OCI-LY1 (cell line): ENCODE data around the gene BICD2.

Source experiments
- H2AFZ ChIP-seq: fragments of 200-600 bp; sonication (generic), shearing (Covaris generic); 2 replicates; pipeline ENCODE4 v1.6.0; 2014; ENCODE audit warnings: antibody characterized with exemption, mild to moderate bottlenecking, low read length
- H3F3A ChIP-seq: fragments of 200-600 bp; sonication (generic), shearing (Covaris generic); 2 replicates; pipeline ENCODE4 v1.6.0; 2014; ENCODE audit warnings: mild to moderate bottlenecking, antibody characterized with exemption, low read length, moderate library complexity; ENCODE audit not compliant: insufficient read depth
- H3K27ac ChIP-seq: fragments of 200-600 bp; sonication (generic); 2 replicates; pipeline ENCODE4 v1.5.1; 2014; ENCODE audit warnings: low read length, mixed run types, mild to moderate bottlenecking, low read depth; ENCODE audit not compliant: poor library complexity, severe bottlenecking
- H3K27me3 ChIP-seq: fragments of 200-600 bp; sonication (generic); 2 replicates; pipeline ENCODE4 v1.6.0; 2014; ENCODE audit warnings: antibody characterized with exemption, mild to moderate bottlenecking, low read length, moderate library complexity; ENCODE audit not compliant: insufficient read depth
- H3K36me3 ChIP-seq: fragments of 200-600 bp; sonication (generic); 2 replicates; pipeline ENCODE4 v1.6.1; 2014; ENCODE audit warnings: mild to moderate bottlenecking, antibody characterized with exemption, low read length, moderate library complexity, mixed read lengths; ENCODE audit not compliant: insufficient read depth
- H3K4me1 ChIP-seq: fragments of 200-600 bp; sonication (generic); 2 replicates; pipeline ENCODE4 v1.5.1; 2014; ENCODE audit warnings: mild to moderate bottlenecking, low read length, moderate library complexity; ENCODE audit not compliant: insufficient read depth, severe bottlenecking
- H3K4me2 ChIP-seq: fragments of 200-600 bp; sonication (generic), shearing (Covaris generic); 2 replicates; pipeline ENCODE4 v1.6.1; 2014; ENCODE audit warnings: low read length
- H3K4me3 ChIP-seq: fragments of 200-600 bp; sonication (generic); 2 replicates; pipeline ENCODE4 v1.5.1; 2014; ENCODE audit warnings: low read length, low read depth, mild to moderate bottlenecking, mixed read lengths; ENCODE audit not compliant: poor library complexity, severe bottlenecking
- H3K79me2 ChIP-seq: fragments of 200-600 bp; shearing (Covaris generic); 2 replicates; pipeline ENCODE4 v1.6.1; 2016; ENCODE audit warnings: mixed run types, low read length, mixed read lengths; ENCODE audit not compliant: insufficient read depth
- H3K9ac ChIP-seq: fragments of 200-600 bp; sonication (generic), shearing (Covaris generic); 2 replicates; pipeline ENCODE4 v1.6.1; 2014; ENCODE audit warnings: mild to moderate bottlenecking, low read length, mixed read lengths
- H3K9me2 ChIP-seq: fragments of 200-600 bp; sonication (generic), shearing (Covaris generic); 2 replicates; pipeline ENCODE4 v1.6.1; 2014; ENCODE audit warnings: low read depth, mild to moderate bottlenecking, low read length, mixed read lengths
- H3K9me3 ChIP-seq: fragments of 200-600 bp; shearing (Covaris generic); 2 replicates; pipeline ENCODE4 v1.6.1; 2014; ENCODE audit warnings: low read length, mixed read lengths
- H4K20me1 ChIP-seq: fragments of 200-600 bp; sonication (generic), shearing (Covaris generic); 2 replicates; pipeline ENCODE4 v1.6.0; 2016; ENCODE audit warnings: mild to moderate bottlenecking, low read length; ENCODE audit not compliant: insufficient read depth
- EZH2 ChIP-seq: fragments of 200-600 bp; sonication (generic), shearing (Covaris generic); IDR thresholded peaks from 2 replicates; pipeline ENCODE4 v1.8.0; 2017; ENCODE audit warnings: borderline replicate concordance, mixed run types, mild to moderate bottlenecking, antibody characterized with exemption, low read length, moderate library complexity, mixed read lengths
- TF ChIP-seq, protein P1 (sequence below): fragments of 200-600 bp; sonication (generic), shearing (Covaris generic); IDR thresholded peaks from 2 replicates; pipeline ENCODE4 v1.5.1; 2017; ENCODE audit warnings: mild to moderate bottlenecking, antibody characterized with exemption, low read length, moderate library complexity, mixed read lengths

Gene BICD2

DNA sequence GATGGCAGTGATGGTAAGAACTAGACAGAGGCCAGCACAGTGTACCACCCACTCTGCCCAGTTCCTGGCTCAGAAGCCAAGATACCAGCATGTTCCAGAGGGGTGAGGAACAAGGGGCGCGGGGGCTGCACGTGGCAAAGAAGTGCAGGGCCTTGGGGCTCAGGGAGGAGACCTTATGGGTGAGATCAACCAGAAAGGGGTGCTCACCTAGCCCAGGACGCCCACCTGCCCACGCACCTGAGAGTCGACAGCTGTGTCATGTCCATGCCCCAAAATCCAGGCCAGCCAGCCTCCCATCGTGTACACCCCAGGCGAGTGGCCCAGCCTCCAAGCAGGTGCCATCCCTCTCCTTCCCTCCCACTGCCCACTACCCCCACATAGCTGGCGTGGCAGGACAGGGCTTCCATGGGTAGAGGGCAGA lies 34.9 kb downstream of the BICD2 start:
- Histone ChIP-seq H3K9ac (peak overlapping the region; percentile 60; the same call in 1 of the 2 replicates), H3K36me3 (peaks cover 22% of the 10 kb centered on the region; the same call in 1 of the 2 replicates), H3K4me1 (peaks cover 82% of the 10 kb centered on the region), H3K9me2 (no peaks in the 10 kb centered on the region), H3K9me3 (no peaks in the 10 kb centered on the region), H3F3A (no peaks in the 10 kb centered on the region; the same call in 1 of the 2 replicates), H4K20me1 (no peaks in the 10 kb centered on the region), H3K4me2 (peak overlapping the region; percentile 80), H2AFZ (no peak overlapping the region), H3K27ac (peak overlapping the region; percentile 95), H3K79me2 (peaks cover 26% of the 10 kb centered on the region), H3K27me3 (no peaks in the 10 kb centered on the region), H3K4me3 (peak overlapping the region; percentile 52)
- no peak for TF ChIP-seq EZH2
- TF ChIP-seq, protein P1, sequence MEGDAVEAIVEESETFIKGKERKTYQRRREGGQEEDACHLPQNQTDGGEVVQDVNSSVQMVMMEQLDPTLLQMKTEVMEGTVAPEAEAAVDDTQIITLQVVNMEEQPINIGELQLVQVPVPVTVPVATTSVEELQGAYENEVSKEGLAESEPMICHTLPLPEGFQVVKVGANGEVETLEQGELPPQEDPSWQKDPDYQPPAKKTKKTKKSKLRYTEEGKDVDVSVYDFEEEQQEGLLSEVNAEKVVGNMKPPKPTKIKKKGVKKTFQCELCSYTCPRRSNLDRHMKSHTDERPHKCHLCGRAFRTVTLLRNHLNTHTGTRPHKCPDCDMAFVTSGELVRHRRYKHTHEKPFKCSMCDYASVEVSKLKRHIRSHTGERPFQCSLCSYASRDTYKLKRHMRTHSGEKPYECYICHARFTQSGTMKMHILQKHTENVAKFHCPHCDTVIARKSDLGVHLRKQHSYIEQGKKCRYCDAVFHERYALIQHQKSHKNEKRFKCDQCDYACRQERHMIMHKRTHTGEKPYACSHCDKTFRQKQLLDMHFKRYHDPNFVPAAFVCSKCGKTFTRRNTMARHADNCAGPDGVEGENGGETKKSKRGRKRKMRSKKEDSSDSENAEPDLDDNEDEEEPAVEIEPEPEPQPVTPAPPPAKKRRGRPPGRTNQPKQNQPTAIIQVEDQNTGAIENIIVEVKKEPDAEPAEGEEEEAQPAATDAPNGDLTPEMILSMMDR: no peak

DNA sequence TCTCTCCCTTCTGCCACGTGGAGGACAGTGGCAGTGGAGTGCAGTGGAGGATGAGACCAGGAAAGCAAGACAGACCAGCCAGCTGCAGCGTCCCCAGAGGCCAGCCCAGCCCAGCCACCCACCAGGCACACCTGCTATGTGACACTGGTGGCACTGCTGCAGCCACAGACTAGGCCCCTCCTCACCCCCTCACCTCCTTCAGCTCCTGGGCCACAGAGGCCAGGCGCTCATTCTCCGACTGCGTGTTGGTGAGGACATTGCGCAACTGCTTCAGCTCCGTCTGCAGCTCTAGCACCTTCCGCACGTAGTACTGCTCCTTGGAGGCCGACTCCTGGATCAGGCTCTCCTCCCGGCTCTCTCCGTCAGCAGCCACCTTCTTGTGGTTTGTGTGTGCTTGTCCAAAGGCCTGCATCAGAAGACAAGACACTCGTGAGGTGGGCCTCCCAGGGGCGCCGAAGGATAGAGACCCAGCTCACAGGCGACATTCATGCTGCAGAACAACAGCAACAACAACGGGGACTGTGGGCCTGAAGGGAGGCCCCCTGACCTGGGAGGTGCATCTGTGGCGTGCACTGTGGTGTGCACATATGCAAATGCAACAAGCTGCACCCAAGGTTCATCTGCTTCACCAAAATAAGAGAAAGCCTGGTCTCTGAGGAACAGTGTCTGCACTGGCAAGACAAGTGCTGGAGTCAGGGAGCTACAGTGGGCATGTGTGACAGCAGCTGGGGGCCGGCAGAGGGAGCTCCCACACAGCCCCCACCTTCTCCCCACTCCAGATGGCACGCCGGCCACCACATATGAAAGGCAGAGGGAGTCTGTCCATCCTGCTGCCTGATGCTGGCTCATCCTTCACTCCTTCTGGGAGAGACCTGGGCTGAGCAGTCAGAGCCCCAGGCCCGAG lies 35.5 kb downstream of the BICD2 start:
- no peak for TF ChIP-seq EZH2
- TF ChIP-seq, protein P1: peak; percentile 69
- peaks cover 30% of the 10 kb centered on the region for H3K79me2 ChIP-seq
- peaks cover 22% of the 10 kb centered on the region; the same call in 1 of the 2 replicates for H3K36me3 ChIP-seq
- H3K9me2 ChIP-seq: no peaks in the 10 kb centered on the region
- H3K4me2 ChIP-seq: peak overlapping the region; percentile 80
- no peaks in the 10 kb centered on the region for H3K27me3 ChIP-seq
- peak overlapping the region; percentile 52 for H3K4me3 ChIP-seq
- H3F3A ChIP-seq: no peaks in the 10 kb centered on the region; the same call in 1 of the 2 replicates
- H4K20me1 ChIP-seq: no peaks in the 10 kb centered on the region
- peak overlapping the region; percentile 60; the same call in 1 of the 2 replicates for H3K9ac ChIP-seq
- no peaks in the 10 kb centered on the region for H3K9me3 ChIP-seq
- no peak overlapping the region for H2AFZ ChIP-seq
- peaks cover 86% of the 10 kb centered on the region for H3K4me1 ChIP-seq
- H3K27ac ChIP-seq: peak overlapping the region; percentile 95

DNA sequence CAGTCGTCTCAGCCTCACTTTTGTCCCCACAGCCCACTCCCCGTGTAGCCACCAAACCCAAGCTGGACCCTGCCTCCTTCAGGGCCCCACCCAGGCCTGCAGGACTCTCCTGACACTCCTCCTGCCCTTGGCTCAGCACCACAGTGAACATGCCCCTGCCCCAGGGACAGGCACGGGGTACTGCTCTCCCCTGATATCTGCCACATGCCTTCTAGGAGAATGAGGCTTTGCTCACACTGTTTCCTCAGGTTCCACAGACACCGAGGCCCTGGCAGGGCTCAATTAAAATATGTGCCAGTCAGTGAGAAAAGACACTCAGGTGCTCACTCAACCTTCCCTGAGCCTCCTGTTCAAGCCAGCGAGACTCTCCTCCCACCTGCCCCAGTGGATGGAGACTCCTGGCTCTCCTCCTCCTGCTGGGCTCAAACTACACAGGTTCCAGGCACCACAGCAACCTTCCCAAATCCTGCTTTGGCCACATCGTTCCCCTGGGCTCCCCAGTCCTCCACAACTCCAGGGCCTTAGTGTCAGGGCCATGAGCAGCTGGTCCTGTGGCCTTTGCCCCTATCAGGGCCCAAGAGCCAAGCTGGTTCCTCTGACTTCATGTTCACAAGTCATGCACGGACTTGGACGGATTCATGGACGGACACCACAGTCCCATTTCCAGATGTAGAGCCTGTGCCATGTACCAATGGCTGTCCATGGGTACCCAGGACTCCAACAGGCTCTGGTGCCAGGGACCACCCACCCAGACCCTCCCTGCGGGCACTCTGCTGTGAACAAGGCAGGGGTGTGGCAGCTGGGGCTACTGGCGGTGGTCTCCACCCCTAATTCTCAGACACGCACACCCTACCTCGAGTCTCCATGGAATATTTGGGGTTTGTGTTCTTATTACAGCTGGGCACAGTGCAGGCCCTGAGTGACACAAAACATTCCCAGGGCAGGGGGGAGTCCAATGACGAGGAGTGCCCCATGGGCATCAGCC lies 36.6 kb downstream of the BICD2 start:
- peak overlapping the region; percentile 80 for H3K4me2 ChIP-seq
- H3K79me2 ChIP-seq: peaks cover 31% of the 10 kb centered on the region

More for the DNA sequence above, 36.6 kb downstream of the BICD2 start:
- no peaks in the 10 kb centered on the region for H3K9me2 ChIP-seq
- H3F3A ChIP-seq: no peaks in the 10 kb centered on the region; the same call in 1 of the 2 replicates
- H3K4me3 ChIP-seq: peak overlapping the region; percentile 52
- peak overlapping the region; percentile 95 for H3K27ac ChIP-seq
- no peaks in the 10 kb centered on the region for H3K9me3 ChIP-seq
- H2AFZ ChIP-seq: no peak overlapping the region
- no peak for TF ChIP-seq EZH2
- TF ChIP-seq, protein P1: no peak
- H3K9ac ChIP-seq: peak overlapping the region; percentile 59; the same call in 1 of the 2 replicates
- H4K20me1 ChIP-seq: no peaks in the 10 kb centered on the region
- H3K36me3 ChIP-seq: peaks cover 22% of the 10 kb centered on the region; the same call in 1 of the 2 replicates
- no peaks in the 10 kb centered on the region for H3K27me3 ChIP-seq
- peaks cover 97% of the 10 kb centered on the region for H3K4me1 ChIP-seq
